ENCODE results near the gene SWAP70.
A peak's percentile ranks its signal among the peaks of the same experiment; 100 is the strongest.
"Not testable (repeated sequence)": the region's sequence is repeated elsewhere in the genome, so short reads cannot be mapped to it uniquely, and the experiment has no call there.

The SWAP70 gene

GRCh38 chr11:9717040-9717357 is 53.1 kb downstream of the SWAP70 start:
- H3K27ac ChIP-seq: peak overlapping the region; percentile 28
- no peak for DNase-seq (ENCODE audit: low read depth, low spot score)

DNA sequence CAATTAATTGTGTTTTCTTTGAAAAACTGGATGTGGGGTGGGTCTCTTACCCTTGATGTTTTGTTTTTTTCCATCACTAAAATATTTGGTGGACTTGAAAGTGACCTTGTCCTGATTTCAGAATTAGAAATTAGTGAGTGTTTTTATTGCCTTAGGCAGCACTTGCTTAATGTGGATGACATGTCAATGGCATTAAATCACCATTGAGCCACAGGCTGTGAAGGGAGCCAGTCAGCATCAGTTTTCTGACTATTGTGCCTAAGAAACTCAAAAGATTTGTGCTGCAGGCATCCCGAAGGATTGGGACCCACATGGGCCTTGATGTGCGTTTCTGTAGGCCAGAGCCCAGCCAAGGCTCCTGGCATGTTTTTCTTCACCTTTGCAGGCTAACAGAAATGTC is 53.8 kb downstream of the SWAP70 start:
- no peak for DNase-seq (ENCODE audit: low read depth, low spot score)
- H3K27ac ChIP-seq: no peak overlapping the region

DNA sequence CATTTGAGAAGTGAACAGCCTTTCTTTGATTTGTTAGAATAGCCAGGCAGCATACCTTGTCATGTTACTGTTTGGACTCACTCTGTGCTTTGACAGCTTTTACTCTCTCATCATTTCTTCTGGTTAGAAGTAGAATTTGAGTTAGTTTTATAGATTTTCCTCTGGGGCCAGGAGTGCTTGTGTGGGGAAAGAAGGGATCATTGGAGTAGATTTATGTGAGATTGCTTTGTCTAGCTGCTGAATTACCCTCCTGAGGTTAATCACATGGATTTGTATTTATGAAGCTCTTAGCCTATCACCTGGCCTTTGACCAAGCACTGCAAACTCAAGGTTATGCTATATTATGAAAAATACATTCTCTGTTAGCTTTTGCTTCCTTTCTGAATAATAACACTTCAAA is 54.3 kb downstream of the SWAP70 start:
- no peak overlapping the region for H3K27ac ChIP-seq

GRCh38 chr11:9719566-9720289 is 55.9 kb downstream of the SWAP70 start:
- peak overlapping the region; percentile 41 for H3K27ac ChIP-seq
- no peak for DNase-seq (ENCODE audit: low read depth, low spot score)

More for the DNA sequence above, 54.3 kb downstream of the SWAP70 start:
- no peak for DNase-seq (ENCODE audit: low read depth, low spot score)

GRCh38 chr11:9720290-9720630 is 56.4 kb downstream of the SWAP70 start:
- H3K27ac ChIP-seq: peak overlapping the region; percentile 41
- DNase-seq (ENCODE audit: low read depth, low spot score): no peak

DNA sequence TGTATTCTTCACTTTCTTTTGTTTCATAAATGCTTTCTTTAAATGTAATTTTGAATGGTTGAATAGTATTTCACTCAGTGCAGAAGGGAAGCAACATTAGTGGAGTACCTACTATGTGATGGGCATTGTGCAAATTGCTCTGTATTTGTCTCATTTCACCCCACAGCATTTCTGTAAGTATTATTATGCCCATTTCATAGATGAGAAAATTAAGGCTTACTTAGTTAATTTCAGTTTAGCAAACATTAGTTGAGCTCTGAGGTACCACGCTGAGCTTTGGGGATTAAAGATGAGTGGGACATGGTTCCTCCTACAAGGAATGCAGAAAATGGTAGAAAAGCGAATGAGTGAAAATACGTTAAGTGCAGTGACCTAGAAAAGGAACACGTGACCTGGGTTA is 58.1 kb downstream of the SWAP70 start:
- no peak overlapping the region for H3K27ac ChIP-seq
- no peak for DNase-seq (ENCODE audit: low read depth, low spot score)

- no peak for DNase-seq (ENCODE audit: low read depth, low spot score)
- no peak overlapping the region for H3K27ac ChIP-seq
Measured at GRCh38 chr11:9722893-9723292, 59.0 kb downstream of the SWAP70 start.

- peak; percentile 27 for DNase-seq (ENCODE audit: low read depth, low spot score)
- peak overlapping the region; percentile 47 for H3K27ac ChIP-seq
Measured at GRCh38 chr11:9726321-9727022, 62.6 kb downstream of the SWAP70 start.

GRCh38 chr11:9728058-9728457 is 64.2 kb downstream of the SWAP70 start:
- no peak overlapping the region for H3K27ac ChIP-seq
- no peak for DNase-seq (ENCODE audit: low read depth, low spot score)

- DNase-seq (ENCODE audit: low read depth, low spot score): no peak
- no peak overlapping the region for H3K27ac ChIP-seq
Measured at GRCh38 chr11:9731256-9731655, 67.4 kb downstream of the SWAP70 start.

GRCh38 chr11:9732453-9732852 is 68.6 kb downstream of the SWAP70 start:
- no peak overlapping the region for H3K27ac ChIP-seq
- no peak for DNase-seq (ENCODE audit: low read depth, low spot score)

GRCh38 chr11:9733212-9733611 is 69.3 kb downstream of the SWAP70 start:
- H3K27ac ChIP-seq: no peak overlapping the region
- DNase-seq (ENCODE audit: low read depth, low spot score): no peak

DNA sequence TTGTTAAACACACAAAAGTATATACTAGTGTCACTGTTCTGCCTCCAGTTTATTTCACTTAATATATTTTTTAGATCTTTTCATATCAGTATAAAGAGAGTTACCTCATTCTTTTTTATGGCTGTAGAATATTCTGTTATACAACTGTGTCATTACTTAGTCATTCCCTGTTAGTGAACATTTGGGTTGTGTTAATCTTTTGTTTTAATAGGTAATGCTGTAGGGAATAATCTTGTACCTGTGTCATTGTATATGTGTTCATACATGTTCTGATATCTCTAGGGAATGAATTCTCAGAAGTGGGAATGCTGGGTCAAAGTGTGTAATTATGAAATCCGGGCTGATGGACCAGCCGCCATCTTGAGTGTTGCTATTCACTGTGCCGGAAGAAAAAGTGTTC is 71.4 kb downstream of the SWAP70 start:
- H3K27ac ChIP-seq: no peak overlapping the region
- DNase-seq (ENCODE audit: low read depth, low spot score): no peak

DNA sequence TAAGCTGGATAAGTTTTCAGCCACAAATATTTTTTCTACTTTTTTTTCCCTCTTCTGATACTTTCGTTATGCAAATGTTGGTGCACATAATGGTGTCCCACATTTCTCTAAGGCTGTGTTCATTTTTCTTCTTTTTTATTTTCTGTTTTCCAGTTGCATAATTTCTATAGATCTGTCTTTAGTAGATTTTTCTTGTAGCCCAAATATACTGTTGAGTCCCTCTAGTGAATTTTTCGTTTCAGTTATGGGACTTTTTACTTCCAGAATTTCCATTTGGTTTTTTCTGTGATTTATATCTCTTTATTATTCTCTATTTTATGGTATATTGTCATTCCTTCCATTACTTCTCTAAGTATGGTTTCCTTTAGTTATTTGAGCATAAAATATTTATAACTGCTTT is 72.0 kb downstream of the SWAP70 start:
- no peak overlapping the region for H3K27ac ChIP-seq

GRCh38 chr11:9736365-9736764 is 72.5 kb downstream of the SWAP70 start:
- DNase-seq (ENCODE audit: low read depth, low spot score): no peak
- H3K27ac ChIP-seq: no peak overlapping the region

More for the DNA sequence above, 72.0 kb downstream of the SWAP70 start:
- DNase-seq (ENCODE audit: low read depth, low spot score): no peak

DNA sequence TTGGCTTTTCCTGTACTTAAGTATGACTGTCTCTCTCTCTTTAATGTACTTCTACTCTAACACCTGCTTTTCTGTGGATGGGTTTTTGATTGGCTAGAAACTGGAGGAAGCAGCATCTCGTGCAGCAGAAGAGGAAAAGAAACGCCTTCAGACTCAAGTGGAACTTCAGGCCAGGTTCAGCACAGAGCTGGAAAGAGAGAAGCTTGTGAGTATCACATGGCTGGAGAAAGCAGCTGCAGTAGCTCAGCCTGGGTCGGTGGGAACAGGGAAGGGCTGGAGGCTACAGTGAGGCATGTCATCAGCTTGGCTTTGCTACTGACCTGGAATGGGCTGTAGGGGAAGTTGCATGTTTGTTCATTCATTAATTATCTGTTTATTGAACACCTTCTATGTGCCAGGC is 74.2 kb downstream of the SWAP70 start:
- no peak for DNase-seq (ENCODE audit: low read depth, low spot score)
- no peak overlapping the region for H3K27ac ChIP-seq

GRCh38 chr11:9738707-9739106 is 74.8 kb downstream of the SWAP70 start:
- DNase-seq (ENCODE audit: low read depth, low spot score): no peak
- H3K27ac ChIP-seq: no peak overlapping the region

DNA sequence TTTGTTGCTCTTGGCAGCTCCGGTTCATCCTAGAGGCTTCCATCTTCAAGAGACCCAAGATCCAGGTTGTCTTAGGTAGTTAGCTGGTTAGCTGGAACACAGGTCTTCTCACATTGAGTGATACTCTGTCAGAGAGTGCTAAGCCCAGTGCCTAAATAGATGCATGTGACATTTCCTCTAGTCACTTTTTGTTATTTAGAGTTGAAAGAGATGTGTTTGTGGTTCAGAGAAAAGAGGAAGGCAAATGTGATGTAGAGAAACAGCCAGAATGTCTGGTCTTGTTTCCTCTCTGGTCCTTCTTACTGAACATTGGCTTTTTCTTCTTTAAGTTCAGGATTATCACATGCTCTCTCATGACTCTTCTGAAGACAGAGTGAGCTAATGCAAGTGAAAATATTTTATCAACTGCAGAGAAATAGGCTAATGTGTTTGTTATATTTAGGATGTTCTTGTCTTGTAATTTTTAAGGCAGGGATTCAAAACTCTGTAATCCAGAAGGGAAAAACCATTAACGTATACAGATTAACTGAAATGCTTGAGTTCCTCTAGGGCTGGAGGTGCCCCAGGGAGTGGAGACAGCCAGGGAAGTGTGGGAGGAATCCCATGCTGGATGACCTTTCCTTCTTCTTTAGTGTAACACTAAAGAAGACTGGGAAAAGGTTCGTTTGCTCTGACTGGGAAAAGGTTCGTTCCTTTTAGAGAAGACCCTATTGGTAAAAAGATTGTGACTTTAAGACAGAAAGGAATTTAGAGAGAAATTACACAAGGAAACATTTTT is 75.4 kb downstream of the SWAP70 start:
- DNase-seq (ENCODE audit: low read depth, low spot score): no peak
- peak overlapping the region; percentile 60 for H3K27ac ChIP-seq

DNA sequence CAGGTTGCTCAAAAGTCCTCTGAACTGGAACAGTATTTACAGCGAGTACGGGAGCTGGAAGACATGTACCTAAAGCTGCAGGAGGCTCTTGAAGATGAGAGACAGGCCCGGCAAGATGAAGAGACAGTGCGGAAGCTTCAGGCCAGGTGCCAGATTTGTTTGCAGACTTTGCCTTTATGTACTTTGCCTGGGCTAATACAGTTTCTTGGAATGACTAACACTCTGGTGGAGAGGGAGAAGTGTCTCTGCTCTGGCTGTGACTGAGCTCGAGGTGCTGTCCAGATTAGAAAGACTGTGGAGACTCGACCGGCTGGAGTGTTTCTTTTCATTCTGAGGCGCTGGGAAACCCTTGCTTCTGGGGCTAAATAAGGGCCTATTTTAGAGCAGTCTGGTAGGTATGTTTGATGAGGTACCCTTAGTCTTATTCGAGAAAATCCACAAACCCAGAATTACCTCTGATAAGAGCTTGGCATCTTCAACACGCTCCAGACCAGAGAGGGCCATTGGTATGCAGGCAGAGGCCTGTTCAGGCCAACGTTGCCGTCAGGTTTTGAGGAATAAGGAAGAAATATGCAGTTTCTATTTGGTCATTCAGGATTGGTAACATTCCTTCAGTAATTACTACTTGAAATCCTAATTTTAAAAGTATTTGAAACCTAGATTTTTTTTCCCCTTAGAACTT is 76.5 kb downstream of the SWAP70 start:
- H3K27ac ChIP-seq: peak overlapping the region; percentile 60

DNA sequence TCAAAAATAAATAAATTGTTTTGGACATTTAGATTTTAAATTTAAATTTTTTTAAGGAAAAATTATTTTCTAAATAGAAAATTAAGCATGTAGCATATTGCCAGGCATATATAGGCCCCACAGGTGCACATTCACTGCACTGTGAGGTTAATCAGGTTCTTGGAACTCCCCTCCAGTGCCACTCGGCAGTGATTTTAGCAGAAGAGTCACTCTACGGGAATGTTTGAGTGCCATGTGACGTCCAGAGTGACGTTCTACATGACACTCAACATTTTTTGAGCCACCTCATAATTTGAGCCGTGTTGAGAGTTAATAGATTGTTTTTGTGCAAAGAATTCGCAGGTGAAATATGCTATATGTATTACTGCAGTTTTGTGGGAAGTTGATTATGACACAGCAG is 77.4 kb downstream of the SWAP70 start:
- H3K27ac ChIP-seq: peak overlapping the region; percentile 60
- no peak for DNase-seq (ENCODE audit: low read depth, low spot score)

More for the DNA sequence above, 76.5 kb downstream of the SWAP70 start:
- DNase-seq (ENCODE audit: low read depth, low spot score): no peak

- not testable (repeated sequence) for H3K27ac ChIP-seq; DNase-seq (ENCODE audit: low read depth, low spot score)
Measured at GRCh38 chr11:9743512-9743911, 79.6 kb downstream of the SWAP70 start.
